SK-N-SH (cell line): ENCODE data around the gene MIDN. TPM values are rescaled to one million over a fixed set of nuclear protein-coding genes. Genes with fewer than 3 reads are reported as not detected.

Experiments
- CTCF ChIA-PET: fragments of 300-600, 350-600 bp; formaldehyde crosslinking; extraction: SDS; loops from one replicate; lab custom pipeline; 2021; lab: Yijun Ruan, JAX
- POLR2A ChIA-PET: fragments of 350-600 bp; sonication (Branson Sonifier 250); formaldehyde crosslinking; extraction: SDS; loops from one replicate; lab custom pipeline; 2020; ENCODE audit warnings: antibody characterized with exemption, inconsistent platforms; lab: Yijun Ruan, JAX
- DNase-seq: peaks from one replicate; pipeline ENCODE4 v3.0.0; 2012
- H2AFZ ChIP-seq: fragments of 200-600 bp; sonication (generic); 2 replicates; pipeline ENCODE4 v1.8.1; 2016; ENCODE audit warnings: antibody characterized with exemption, mild to moderate bottlenecking, low read depth
- H3F3A ChIP-seq: fragments of 200-600 bp; sonication (generic); replicated peaks from 2 replicates; pipeline ENCODE3; 2016; ENCODE audit warnings: antibody characterized with exemption, mild to moderate bottlenecking; ENCODE audit not compliant: insufficient read depth
- H3K27ac ChIP-seq, 2 experiments: fragments of 200-500 bp in 1 of 2; fragments of 200-600 bp in 1 of 2; sonication (Bioruptor generic) in 1 of 2; sonication (generic), shearing (Covaris generic) in 1 of 2; 2 replicates each; pipeline versions ENCODE4 v1.5.1 to v1.6.1; 2014 to 2016; ENCODE audit warnings: low read depth in 2 of 2, inconsistent platforms in 1 of 2, low read length in 1 of 2, mild to moderate bottlenecking in 1 of 2, mixed read lengths in 1 of 2
- H3K27me3 ChIP-seq: fragments of 200-600 bp; sonication (generic), shearing (Covaris generic); 2 replicates; pipeline ENCODE4 v1.6.1; 2016; ENCODE audit warnings: mixed run types; ENCODE audit not compliant: insufficient read depth
- H3K36me3 ChIP-seq, 2 experiments: fragments of 200-500 bp in 1 of 2; fragments of 200-600 bp in 1 of 2; sonication (Bioruptor generic) in 1 of 2; sonication (generic) in 1 of 2; replicated peaks in 1 of 2; 2 replicates each; pipeline versions ENCODE3 to v1.5.1; 2014 to 2016; ENCODE audit warnings: low read length in 1 of 2, mild to moderate bottlenecking in 1 of 2; ENCODE audit not compliant: insufficient read depth in 2 of 2, control insufficient read depth in 1 of 2
- H3K4me1 ChIP-seq, 2 experiments: fragments of 200-500 bp in 1 of 2; fragments of 200-600 bp in 1 of 2; sonication (Bioruptor generic) in 1 of 2; sonication (generic), shearing (Covaris generic) in 1 of 2; 2 replicates each; pipeline versions ENCODE4 v1.5.1 to v1.6.1; 2014 to 2016; ENCODE audit warnings: low read depth in 1 of 2, low read length in 1 of 2, mixed run types in 1 of 2; ENCODE audit not compliant: insufficient read depth in 2 of 2, control insufficient read depth in 1 of 2
- H3K4me2 ChIP-seq: fragments of 200-600 bp; sonication (generic), shearing (Covaris generic); 2 replicates; pipeline ENCODE4 v1.6.1; 2017; ENCODE audit warnings: mixed run types
- H3K4me3 ChIP-seq, 2 experiments: fragments of 200-500 bp in 1 of 2; fragments of 200-600 bp in 1 of 2; sonication (Bioruptor generic) in 1 of 2; sonication (generic), shearing (Covaris generic) in 1 of 2; 2 replicates each; pipeline versions ENCODE4 v1.5.1 to v1.8.1; 2014 to 2016; ENCODE audit warnings: low read depth in 2 of 2, inconsistent platforms in 1 of 2, low read length in 1 of 2, mild to moderate bottlenecking in 1 of 2, mixed read lengths in 1 of 2, moderate library complexity in 1 of 2
- H3K79me2 ChIP-seq: fragments of 200-600 bp; sonication (generic); 2 replicates; pipeline ENCODE4 v1.8.1; 2017; ENCODE audit warnings: mild to moderate bottlenecking; ENCODE audit not compliant: insufficient read depth
- H3K9ac ChIP-seq: fragments of 200-600 bp; sonication (generic); 2 replicates; pipeline ENCODE4 v1.6.1; 2017; ENCODE audit warnings: mixed run types
- H3K9me2 ChIP-seq: fragments of 200-600 bp; sonication (generic); 2 replicates; pipeline ENCODE4 v1.6.1; 2017; ENCODE audit warnings: mixed run types
- H3K9me3 ChIP-seq: fragments of 200-600 bp; sonication (generic); 2 replicates; pipeline ENCODE4 v1.6.1; 2017; ENCODE audit warnings: mixed run types, mild to moderate bottlenecking, moderate library complexity
- H4K20me1 ChIP-seq: fragments of 200-600 bp; sonication (generic); 2 replicates; pipeline ENCODE4 v1.6.1; 2017; ENCODE audit warnings: mild to moderate bottlenecking, mixed run types; ENCODE audit not compliant: insufficient read depth
- CHD2 ChIP-seq: fragments of 150-350 bp; IDR thresholded peaks from 2 replicates; pipeline ENCODE4 v1.6.1; 2018; ENCODE audit warnings: low read length; ENCODE audit not compliant: partially characterized antibody
- ELF1 ChIP-seq: IDR thresholded peaks from 2 replicates; pipeline ENCODE4 v1.4.0; 2012
- EP300 ChIP-seq, 2 experiments: IDR thresholded peaks; 2 replicates each; pipeline versions ENCODE4 v1.4.0 to v1.6.1; 2012; ENCODE audit warnings: borderline replicate concordance in 1 of 2, low read depth in 1 of 2, low read length in 1 of 2
- EZH2phosphoT487 ChIP-seq: fragments of 200-600 bp; sonication (generic); IDR thresholded peaks from 2 replicates; pipeline ENCODE4 v1.6.1; 2017; ENCODE audit warnings: low read depth, mixed run types, mild to moderate bottlenecking, antibody characterized with exemption, moderate library complexity, borderline replicate concordance
- FOSL2 ChIP-seq: IDR thresholded peaks from 2 replicates; pipeline ENCODE4 v1.4.0; 2012; ENCODE audit warnings: low read depth, mild to moderate bottlenecking, moderate library complexity, borderline replicate concordance
- FOXJ3 ChIP-seq: sonication (generic); formaldehyde crosslinking; IDR thresholded peaks from 2 replicates; pipeline ENCODE4 v1.5.1; 2020; ENCODE audit warnings: mild to moderate bottlenecking, missing genetic modification reagents
- GABPA ChIP-seq: IDR thresholded peaks from 2 replicates; pipeline ENCODE4 v1.4.0; 2012; ENCODE audit warnings: low read depth, mild to moderate bottlenecking
- JUND ChIP-seq: IDR thresholded peaks from 2 replicates; pipeline ENCODE4 v1.4.0; 2012
- MEF2A ChIP-seq: IDR thresholded peaks from 2 replicates; pipeline ENCODE4 v1.4.0; 2012; ENCODE audit warnings: low read depth, borderline replicate concordance
- NFIC ChIP-seq: IDR thresholded peaks from 2 replicates; pipeline ENCODE4 v1.4.0; 2012; ENCODE audit warnings: borderline replicate concordance
- RAD21 ChIP-seq: IDR thresholded peaks from 2 replicates; pipeline ENCODE4 v1.6.1; 2012; ENCODE audit warnings: mild to moderate bottlenecking, low read length
- RFX5 ChIP-seq: IDR thresholded peaks from 2 replicates; pipeline ENCODE4 v1.6.1; 2012; ENCODE audit warnings: mild to moderate bottlenecking, improper control_type of control experiment, low read length
- RXRA ChIP-seq: IDR thresholded peaks from 2 replicates; pipeline ENCODE4 v1.4.0; 2012; ENCODE audit warnings: low read depth, mild to moderate bottlenecking, borderline replicate concordance
- SMC3 ChIP-seq: IDR thresholded peaks from 2 replicates; pipeline ENCODE4 v1.6.1; 2012; ENCODE audit warnings: low read depth, low read length, improper control_type of control experiment
- TAF1 ChIP-seq: IDR thresholded peaks from 2 replicates; pipeline ENCODE4 v1.6.1; 2012; ENCODE audit warnings: low read depth, mild to moderate bottlenecking, low read length, moderate library complexity, borderline replicate concordance
- TEAD4 ChIP-seq: IDR thresholded peaks from 2 replicates; pipeline ENCODE4 v1.4.0; 2012; ENCODE audit warnings: mild to moderate bottlenecking, borderline replicate concordance; ENCODE audit not compliant: insufficient read depth
- YY1 ChIP-seq: IDR thresholded peaks from 2 replicates; pipeline ENCODE4 v1.4.0; 2012; ENCODE audit warnings: low read depth, mild to moderate bottlenecking
- WGBS: methylation state at CpG from one replicate; pipeline ENCODE4 v1.1.6; 2017; ENCODE audit warnings: low lambda C conversion rate; 5-methylcytosine and 5-hydroxymethylcytosine counted together
- polyA plus RNA-seq, 3 experiments: library from polyadenylated mRNA; depleted of rRNA; stranded (reverse); fragments of >200 nt; gene quantifications; 2 replicates each; pipeline ENCODE4 v1.2.3, GENCODE V29; 2012
- TF ChIP-seq, protein P1 (sequence below): fragments of 150-350 bp; IDR thresholded peaks from 2 replicates; pipeline ENCODE4 v1.6.1; 2016; ENCODE audit warnings: mild to moderate bottlenecking, low read depth, low read length
- TF ChIP-seq, protein P2 (sequence below): IDR thresholded peaks from 2 replicates; pipeline ENCODE4 v1.4.0; 2012; ENCODE audit warnings: low read depth, borderline replicate concordance
- TF ChIP-seq, protein P3 (sequence below): fragments of 200-600 bp; sonication (generic); IDR thresholded peaks from 2 replicates; pipeline ENCODE4 v1.6.1; 2017; ENCODE audit warnings: antibody characterized with exemption, mild to moderate bottlenecking, moderate library complexity
- TF ChIP-seq, protein P4 (sequence below): IDR thresholded peaks from 2 replicates; pipeline ENCODE4; 2012

MIDN gene
- polyA plus RNA-seq, 1 of the 3 experiments (the other 2 are of a cell fraction) = 13.9 TPM

DNA sequence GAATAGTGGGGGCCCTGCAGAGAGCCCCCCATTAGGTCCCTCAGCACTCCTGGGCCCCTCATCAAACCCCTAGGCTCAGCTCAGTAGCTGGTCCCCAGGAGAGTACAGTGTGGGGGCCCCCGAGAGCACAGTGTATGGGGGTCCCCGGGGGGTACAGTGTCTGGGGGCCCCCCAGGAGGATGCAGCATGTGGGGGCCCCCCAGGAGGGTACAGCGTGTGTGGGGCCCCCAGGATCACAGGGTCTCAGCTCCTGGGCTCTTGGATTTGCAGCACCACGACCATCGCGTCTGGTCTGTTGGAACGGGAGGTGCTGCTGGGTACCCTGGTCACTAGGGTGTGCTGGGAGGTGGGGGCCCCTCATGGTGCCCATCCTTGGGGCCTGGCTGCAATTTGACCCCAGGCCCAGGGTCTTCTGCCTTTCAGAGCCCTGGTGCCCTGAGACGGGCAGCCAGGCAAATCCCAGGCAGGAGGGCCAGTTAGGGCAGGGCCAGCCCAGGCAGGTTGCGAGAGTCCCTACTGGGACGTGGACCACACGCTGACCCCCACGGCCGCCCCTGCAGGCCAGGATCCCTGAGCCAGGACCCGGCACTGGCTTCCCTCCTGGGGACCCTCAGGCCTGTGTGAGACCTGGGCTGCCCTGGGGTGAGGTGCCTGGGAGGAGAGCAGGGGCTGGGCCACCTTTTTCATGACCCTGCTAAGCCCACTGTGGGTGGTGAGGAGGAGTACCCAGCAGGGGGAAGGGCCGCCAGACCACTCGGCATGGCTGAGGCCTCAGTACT lies 24.1 kb upstream of the MIDN start:
- peaks cover 0 to 5% of the 10 kb centered on the region in 2 experiments; a peak in 1 of 4 replicates for H3K4me1 ChIP-seq
- H3K4me3 ChIP-seq = no peak overlapping the region
- H4K20me1 ChIP-seq = peaks cover 15% of the 10 kb centered on the region; the same call in 1 of the 2 replicates
- no peak overlapping the region for H3K9ac ChIP-seq
- H3K79me2 ChIP-seq = peaks cover 16% of the 10 kb centered on the region
- H3K9me2 ChIP-seq = no peaks in the 10 kb centered on the region
- no peak overlapping the region; a peak in 1 of 4 replicates for H3K27ac ChIP-seq
- no CpG with 5 or more reads among the region's 16 CpGs for WGBS
- peaks cover 3% of the 10 kb centered on the region for H3F3A ChIP-seq
- no peak for TF ChIP-seq GABPA
- TF ChIP-seq EP300 (IDR thresholded peaks at IDR 0.05; ENCODE audit: borderline replicate concordance in 1 of 2, low read depth in 1 of 2, low read length in 1 of 2) = no peak
- TF ChIP-seq RFX5 = no peak
- TF ChIP-seq FOXJ3 (CRISPR knock-in tag) = no peak
- TF ChIP-seq, protein P1, sequence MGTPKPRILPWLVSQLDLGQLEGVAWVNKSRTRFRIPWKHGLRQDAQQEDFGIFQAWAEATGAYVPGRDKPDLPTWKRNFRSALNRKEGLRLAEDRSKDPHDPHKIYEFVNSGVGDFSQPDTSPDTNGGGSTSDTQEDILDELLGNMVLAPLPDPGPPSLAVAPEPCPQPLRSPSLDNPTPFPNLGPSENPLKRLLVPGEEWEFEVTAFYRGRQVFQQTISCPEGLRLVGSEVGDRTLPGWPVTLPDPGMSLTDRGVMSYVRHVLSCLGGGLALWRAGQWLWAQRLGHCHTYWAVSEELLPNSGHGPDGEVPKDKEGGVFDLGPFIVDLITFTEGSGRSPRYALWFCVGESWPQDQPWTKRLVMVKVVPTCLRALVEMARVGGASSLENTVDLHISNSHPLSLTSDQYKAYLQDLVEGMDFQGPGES = no peak
- no peak for TF ChIP-seq JUND
- no peak for TF ChIP-seq ELF1
- TF ChIP-seq NFIC = no peak
- TF ChIP-seq TEAD4 = no peak
- TF ChIP-seq CHD2 = no peak
- no peak for TF ChIP-seq MEF2A
- TF ChIP-seq EZH2phosphoT487 = no peak
- no peak for TF ChIP-seq TAF1
- TF ChIP-seq FOSL2 = no peak
- TF ChIP-seq YY1 = no peak
- TF ChIP-seq, all 33 proteins: peak for 0
- no peak for DNase-seq
- H3K9me3 ChIP-seq = no peaks in the 10 kb centered on the region
- ChIA-PET POLR2A (no interaction called here), CTCF (interaction anchor here (0.7 to 7.0 kb wide), 11 partner anchors 10 to 123 kb away, joined by 3 to 82 read pairs (median 12); partner anchors contain the start of genes ATP5F1D and CBARP)
- no peaks in the 10 kb centered on the region for H3K27me3 ChIP-seq
- H2AFZ ChIP-seq = no peak overlapping the region
- H3K4me2 ChIP-seq = no peak overlapping the region
- H3K36me3 ChIP-seq = peaks cover 0 to 55% of the 10 kb centered on the region in 2 experiments

DNA sequence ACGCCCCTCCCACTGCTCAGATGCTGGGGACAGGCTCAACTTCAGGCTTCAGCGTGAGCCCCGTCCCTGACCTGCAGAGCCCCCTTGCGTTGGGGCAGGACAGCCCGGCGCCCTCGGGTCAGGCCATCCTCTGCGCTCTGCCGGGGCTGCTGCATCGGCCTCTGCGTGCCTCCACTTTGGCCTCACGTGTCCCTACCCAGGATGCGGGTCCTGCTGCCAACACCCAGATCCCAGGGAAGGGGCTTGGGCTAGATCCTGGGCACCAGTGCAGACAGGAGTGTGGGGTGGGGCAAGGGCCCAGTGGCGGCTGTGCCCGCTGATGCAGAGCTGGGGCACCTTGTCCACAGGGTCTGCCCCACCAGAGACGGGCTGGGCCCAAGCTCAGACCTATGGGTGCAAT lies 23.5 kb upstream of the MIDN start:
- H3F3A ChIP-seq = peaks cover 3% of the 10 kb centered on the region
- H3K4me3 ChIP-seq = no peak overlapping the region
- no peaks in the 10 kb centered on the region for H3K27me3 ChIP-seq
- H3K4me2 ChIP-seq = no peak overlapping the region
- H3K9me3 ChIP-seq = no peaks in the 10 kb centered on the region
- TF ChIP-seq, protein P2, sequence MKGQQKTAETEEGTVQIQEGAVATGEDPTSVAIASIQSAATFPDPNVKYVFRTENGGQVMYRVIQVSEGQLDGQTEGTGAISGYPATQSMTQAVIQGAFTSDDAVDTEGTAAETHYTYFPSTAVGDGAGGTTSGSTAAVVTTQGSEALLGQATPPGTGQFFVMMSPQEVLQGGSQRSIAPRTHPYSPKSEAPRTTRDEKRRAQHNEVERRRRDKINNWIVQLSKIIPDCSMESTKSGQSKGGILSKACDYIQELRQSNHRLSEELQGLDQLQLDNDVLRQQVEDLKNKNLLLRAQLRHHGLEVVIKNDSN = no peak
- TF ChIP-seq GABPA = no peak
- TF ChIP-seq ELF1 = no peak
- TF ChIP-seq CHD2 = no peak
- no peak for TF ChIP-seq EP300 (IDR thresholded peaks at IDR 0.05; ENCODE audit: borderline replicate concordance in 1 of 2, low read depth in 1 of 2, low read length in 1 of 2)
- TF ChIP-seq, protein P3, sequence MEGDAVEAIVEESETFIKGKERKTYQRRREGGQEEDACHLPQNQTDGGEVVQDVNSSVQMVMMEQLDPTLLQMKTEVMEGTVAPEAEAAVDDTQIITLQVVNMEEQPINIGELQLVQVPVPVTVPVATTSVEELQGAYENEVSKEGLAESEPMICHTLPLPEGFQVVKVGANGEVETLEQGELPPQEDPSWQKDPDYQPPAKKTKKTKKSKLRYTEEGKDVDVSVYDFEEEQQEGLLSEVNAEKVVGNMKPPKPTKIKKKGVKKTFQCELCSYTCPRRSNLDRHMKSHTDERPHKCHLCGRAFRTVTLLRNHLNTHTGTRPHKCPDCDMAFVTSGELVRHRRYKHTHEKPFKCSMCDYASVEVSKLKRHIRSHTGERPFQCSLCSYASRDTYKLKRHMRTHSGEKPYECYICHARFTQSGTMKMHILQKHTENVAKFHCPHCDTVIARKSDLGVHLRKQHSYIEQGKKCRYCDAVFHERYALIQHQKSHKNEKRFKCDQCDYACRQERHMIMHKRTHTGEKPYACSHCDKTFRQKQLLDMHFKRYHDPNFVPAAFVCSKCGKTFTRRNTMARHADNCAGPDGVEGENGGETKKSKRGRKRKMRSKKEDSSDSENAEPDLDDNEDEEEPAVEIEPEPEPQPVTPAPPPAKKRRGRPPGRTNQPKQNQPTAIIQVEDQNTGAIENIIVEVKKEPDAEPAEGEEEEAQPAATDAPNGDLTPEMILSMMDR = no peak
- TF ChIP-seq MEF2A = no peak
- TF ChIP-seq RXRA = no peak
- TF ChIP-seq EZH2phosphoT487 = no peak
- TF ChIP-seq RAD21 = no peak
- no peak for TF ChIP-seq SMC3
- TF ChIP-seq YY1 = no peak
- TF ChIP-seq, protein P4, sequence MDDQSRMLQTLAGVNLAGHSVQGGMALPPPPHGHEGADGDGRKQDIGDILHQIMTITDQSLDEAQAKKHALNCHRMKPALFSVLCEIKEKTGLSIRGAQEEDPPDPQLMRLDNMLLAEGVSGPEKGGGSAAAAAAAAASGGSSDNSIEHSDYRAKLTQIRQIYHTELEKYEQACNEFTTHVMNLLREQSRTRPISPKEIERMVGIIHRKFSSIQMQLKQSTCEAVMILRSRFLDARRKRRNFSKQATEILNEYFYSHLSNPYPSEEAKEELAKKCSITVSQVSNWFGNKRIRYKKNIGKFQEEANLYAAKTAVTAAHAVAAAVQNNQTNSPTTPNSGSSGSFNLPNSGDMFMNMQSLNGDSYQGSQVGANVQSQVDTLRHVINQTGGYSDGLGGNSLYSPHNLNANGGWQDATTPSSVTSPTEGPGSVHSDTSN = no peak
- H3K9ac ChIP-seq = no peak overlapping the region
- H3K79me2 ChIP-seq = peaks cover 13% of the 10 kb centered on the region
- peaks cover 0 to 55% of the 10 kb centered on the region in 2 experiments for H3K36me3 ChIP-seq
- H2AFZ ChIP-seq = no peak overlapping the region
- H3K27ac ChIP-seq = no peak overlapping the region
- 89% methylated on average over 4 of the region's 16 CpGs for WGBS
- POLR2A ChIA-PET = interaction anchor here (1.7 kb wide), 1 partner anchor 44 kb away, joined by 4 read pairs; the partner anchor contains the start of gene CIRBP
- CTCF ChIA-PET = interaction anchor here (1.3 to 2.2 kb wide), 5 partner anchors 8 to 112 kb away, joined by 6 to 12 read pairs (median 7); partner anchors contain the start of gene ATP5F1D
- DNase-seq = no peak
- peaks cover 15% of the 10 kb centered on the region; the same call in 1 of the 2 replicates for H4K20me1 ChIP-seq
- H3K9me2 ChIP-seq = no peaks in the 10 kb centered on the region
- H3K4me1 ChIP-seq = peaks cover 0 to 5% of the 10 kb centered on the region in 2 experiments; a peak in 1 of 4 replicates
